Measurements from ENCODE around the gene GLA.

The GLA gene

GRCh38 chrX:101348452-101349192, 59.1 kb downstream of the GLA start, which contains the start of gene TIMM8A:
Gene TIMM8A, minus strand, starts transcription at chrX:101348742. Its CDS starts 78 bp downstream, at chrX:101348664.
- peak; percentile 18 for DNase-seq

DNA sequence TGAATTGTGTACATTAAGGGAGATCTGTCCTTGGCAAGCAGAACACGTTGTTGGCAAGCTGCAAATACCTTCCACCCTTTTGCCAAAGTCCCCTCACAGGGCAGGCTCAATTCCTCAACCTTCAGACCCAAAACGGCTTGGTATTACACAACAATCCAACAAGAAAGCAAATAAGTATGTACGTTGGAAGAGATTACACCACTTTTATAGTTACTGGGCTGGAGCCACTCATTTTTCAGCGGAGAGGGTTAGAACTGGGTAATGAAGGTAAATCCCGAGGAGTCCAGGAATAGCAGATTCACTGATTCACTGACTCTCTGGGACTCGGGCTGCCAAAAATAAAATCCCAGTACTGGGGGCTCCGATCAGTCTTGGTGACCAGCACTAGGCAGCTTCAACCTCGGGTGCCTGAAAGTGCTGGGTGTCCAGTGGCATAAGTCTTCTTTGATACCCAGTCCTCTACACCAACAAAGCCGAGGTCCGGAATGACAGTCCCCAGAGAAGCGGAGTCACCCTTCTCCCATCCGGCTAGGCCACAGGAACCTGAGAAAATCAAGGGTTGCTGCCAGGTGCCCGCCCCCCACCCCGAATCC, 59.8 kb downstream of the GLA start:
- no peak for DNase-seq
